SH-SY5Y (cell line): ENCODE results near the gene PLA2G4B.

Source experiments
- GATA2 ChIP-seq: IDR thresholded peaks from 2 replicates; pipeline ENCODE4 v1.6.1; 2011; ENCODE audit warnings: mild to moderate bottlenecking, low read depth, low read length
- GATA3 ChIP-seq: IDR thresholded peaks from 2 replicates; pipeline ENCODE4 v1.6.1; 2011; ENCODE audit warnings: low read depth, mild to moderate bottlenecking, low read length, moderate library complexity

- TF ChIP-seq GATA3 = no peak
- no peak for TF ChIP-seq GATA2
These were observed 15.1 kb upstream of the PLA2G4B start for GRCh38 chr15:41823502-41823901.
